Measurements from ENCODE around the gene CD34. TPM values are rescaled to one million over a fixed set of nuclear protein-coding genes. Genes with fewer than 3 reads are reported as not detected.
"Not testable (repeated sequence)": the region's sequence is repeated elsewhere in the genome, so short reads cannot be mapped to it uniquely, and the experiment has no call there.

Gene CD34
- polyA plus RNA-seq, 1 donor from 2014 or later = not detected

GRCh38 chr1:207944571-207944970, 33.6 kb upstream of the CD34 start (continued):
- TF ChIP-seq EP300 (conservative IDR thresholded peaks at IDR 0.05; ENCODE audit: poor library complexity, severe bottlenecking) = no peak

- not testable (repeated sequence) for H3K27me3 ChIP-seq (ENCODE audit: insufficient read depth, low read depth, low read length); H2AFZ ChIP-seq (ENCODE audit: low read depth, low read length)
These were observed 31.4 kb upstream of the CD34 start for GRCh38 chr1:207942337-207942741.

GRCh38 chr1:207941665-207942064, 30.7 kb upstream of the CD34 start:
- H4K20me1 ChIP-seq (ENCODE audit: insufficient read depth) = no peaks in the 10 kb centered on the region
- no peak overlapping the region for H3K27ac ChIP-seq (ENCODE audit: low read length)
- no peak for TF ChIP-seq REST (IDR thresholded peaks at IDR 0.05; ENCODE audit: borderline replicate concordance)
- no peak for TF ChIP-seq EP300 (conservative IDR thresholded peaks at IDR 0.05; ENCODE audit: poor library complexity, severe bottlenecking)
- no peak for TF ChIP-seq EZH2 (IDR thresholded peaks at IDR 0.05; ENCODE audit: borderline replicate concordance, insufficient read depth, low read length, poor library complexity, severe bottlenecking)
- no peak for TF ChIP-seq TAF1 (IDR thresholded peaks at IDR 0.05; ENCODE audit: low read depth)
- TF ChIP-seq SMC3 (conservative IDR thresholded peaks at IDR 0.05; ENCODE audit: poor library complexity) = no peak
- TF ChIP-seq POLR2AphosphoS5 (IDR thresholded peaks at IDR 0.05) = no peak
- TF ChIP-seq CTCF (IDR thresholded peaks at IDR 0.05; ENCODE audit: poor library complexity, severe bottlenecking) = no peak
- no peak for TF ChIP-seq MXI1 (conservative IDR thresholded peaks at IDR 0.05; ENCODE audit: poor library complexity, severe bottlenecking)
- no peak for TF ChIP-seq RAD21 (conservative IDR thresholded peaks at IDR 0.05)
- no peaks in the 10 kb centered on the region for H3K79me2 ChIP-seq (replicated peaks; ENCODE audit: insufficient read depth, low read length)
- no peak overlapping the region for H2AFZ ChIP-seq (ENCODE audit: low read depth, low read length)
- no peak overlapping the region for H3K4me3 ChIP-seq (ENCODE audit: low read length)
- H3K36me3 ChIP-seq (ENCODE audit: insufficient read depth, low read length) = no peaks in the 10 kb centered on the region
- H3K9ac ChIP-seq (ENCODE audit: low read length) = no peak overlapping the region
- H3K9me2 ChIP-seq (ENCODE audit: insufficient read depth, low read length) = no peaks in the 10 kb centered on the region
- H3K9me3 ChIP-seq (ENCODE audit: low read length) = no peaks in the 10 kb centered on the region
- H3K27me3 ChIP-seq (ENCODE audit: insufficient read depth, low read depth, low read length) = no peaks in the 10 kb centered on the region
- H3K4me2 ChIP-seq (ENCODE audit: low read length) = no peak overlapping the region
- H3F3A ChIP-seq (ENCODE audit: insufficient read depth, low read length, poor library complexity, severe bottlenecking) = no peaks in the 10 kb centered on the region

More at GRCh38 chr1:207942337-207942741, 31.4 kb upstream of the CD34 start:
- not testable (repeated sequence) for H4K20me1 ChIP-seq (ENCODE audit: insufficient read depth); H3K79me2 ChIP-seq (replicated peaks; ENCODE audit: insufficient read depth, low read length); H3K36me3 ChIP-seq (ENCODE audit: insufficient read depth, low read length); H3K27ac ChIP-seq (ENCODE audit: low read length); H3K9me2 ChIP-seq (ENCODE audit: insufficient read depth, low read length); H3F3A ChIP-seq (ENCODE audit: insufficient read depth, low read length, poor library complexity, severe bottlenecking); H3K4me2 ChIP-seq (ENCODE audit: low read length); H3K9me3 ChIP-seq (ENCODE audit: low read length); H3K4me3 ChIP-seq (ENCODE audit: low read length); H3K9ac ChIP-seq (ENCODE audit: low read length)

Data from neural cell (in vitro differentiated cells).